HG03439 (cell line): ENCODE measurements around the gene LRCOL1.

Experiments used
- ATAC-seq: cut with Tn5 transposase; IDR thresholded peaks from one replicate; pipeline ENCODE4 v1.9.1; 2021; ENCODE audit warnings: mild to moderate bottlenecking, moderate library complexity; ENCODE audit not compliant: unreplicated experiment

Gene LRCOL1

GRCh38 chr12:132554845-132555630, 55.3 kb downstream of the LRCOL1 start:
- no peak for ATAC-seq
